GM12874 (cell line): Measurements from ENCODE around the gene MERTK.
A peak's percentile ranks its signal among the peaks of the same experiment; 100 is the strongest.

Source experiments
- TF ChIP-seq, protein P1 (sequence below): IDR thresholded peaks from 2 replicates; pipeline ENCODE4 v1.5.1; 2011; ENCODE audit warnings: low read depth, mild to moderate bottlenecking, control low read depth, low read length, moderate library complexity; ENCODE audit not compliant: insufficient read depth

Gene MERTK

DNA sequence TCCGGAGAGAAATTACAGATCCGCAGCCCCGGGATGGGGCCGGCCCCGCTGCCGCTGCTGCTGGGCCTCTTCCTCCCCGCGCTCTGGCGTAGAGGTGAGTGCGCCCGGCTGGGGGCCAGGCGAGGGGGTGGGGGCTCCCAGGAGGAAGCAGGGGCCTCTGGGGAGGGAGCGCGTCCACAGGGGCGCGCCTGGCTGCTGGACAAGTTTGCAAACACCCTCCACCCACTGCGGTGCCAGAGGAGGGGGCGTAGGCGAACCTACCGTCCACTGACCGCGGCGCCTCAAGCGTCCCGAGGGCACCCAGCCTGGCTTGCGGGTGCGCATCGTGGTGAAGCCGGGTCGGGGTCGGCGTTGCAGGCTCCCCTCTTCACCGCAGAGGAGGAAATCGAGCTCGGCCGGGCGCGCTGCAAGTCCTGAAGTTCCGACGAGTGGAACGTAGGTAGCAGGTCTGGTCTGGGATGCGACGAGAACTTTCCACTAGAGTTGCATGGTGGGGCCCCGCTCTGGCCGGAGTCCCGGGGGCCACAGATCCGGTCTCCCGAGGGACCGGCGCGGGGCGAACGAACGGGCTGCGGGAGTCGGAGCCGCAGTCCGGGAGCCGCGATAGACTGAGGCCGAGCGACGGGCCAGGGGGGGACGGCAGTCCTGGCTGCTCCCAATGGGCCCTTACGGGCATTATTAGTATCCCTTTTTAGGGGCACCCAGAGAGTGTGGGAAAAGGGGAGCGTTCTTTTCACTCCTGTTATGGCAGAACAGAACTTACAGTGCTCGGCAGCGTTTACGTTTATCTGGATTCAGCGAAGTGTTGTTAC is 502 bp downstream of the MERTK start:
- TF ChIP-seq, protein P1, sequence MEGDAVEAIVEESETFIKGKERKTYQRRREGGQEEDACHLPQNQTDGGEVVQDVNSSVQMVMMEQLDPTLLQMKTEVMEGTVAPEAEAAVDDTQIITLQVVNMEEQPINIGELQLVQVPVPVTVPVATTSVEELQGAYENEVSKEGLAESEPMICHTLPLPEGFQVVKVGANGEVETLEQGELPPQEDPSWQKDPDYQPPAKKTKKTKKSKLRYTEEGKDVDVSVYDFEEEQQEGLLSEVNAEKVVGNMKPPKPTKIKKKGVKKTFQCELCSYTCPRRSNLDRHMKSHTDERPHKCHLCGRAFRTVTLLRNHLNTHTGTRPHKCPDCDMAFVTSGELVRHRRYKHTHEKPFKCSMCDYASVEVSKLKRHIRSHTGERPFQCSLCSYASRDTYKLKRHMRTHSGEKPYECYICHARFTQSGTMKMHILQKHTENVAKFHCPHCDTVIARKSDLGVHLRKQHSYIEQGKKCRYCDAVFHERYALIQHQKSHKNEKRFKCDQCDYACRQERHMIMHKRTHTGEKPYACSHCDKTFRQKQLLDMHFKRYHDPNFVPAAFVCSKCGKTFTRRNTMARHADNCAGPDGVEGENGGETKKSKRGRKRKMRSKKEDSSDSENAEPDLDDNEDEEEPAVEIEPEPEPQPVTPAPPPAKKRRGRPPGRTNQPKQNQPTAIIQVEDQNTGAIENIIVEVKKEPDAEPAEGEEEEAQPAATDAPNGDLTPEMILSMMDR, result no peak

DNA sequence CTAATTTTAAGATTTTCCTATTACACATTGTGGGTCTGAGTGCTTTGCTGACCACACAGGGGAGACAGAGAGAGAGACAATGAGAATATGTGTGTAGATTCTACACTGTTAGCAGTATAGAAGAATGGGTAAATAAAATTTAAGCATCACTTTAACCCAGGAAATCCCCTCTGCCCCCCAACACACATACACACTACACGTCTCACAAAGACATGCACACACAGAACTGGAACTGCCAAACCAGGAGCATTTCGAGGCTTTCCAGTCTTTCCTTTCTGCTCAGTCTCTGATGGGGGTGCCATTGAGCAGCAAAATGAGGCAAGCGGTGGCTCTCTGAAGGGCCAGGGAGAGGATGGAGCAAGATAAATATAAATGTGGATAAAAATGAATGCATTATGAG is 2.5 kb downstream of the MERTK start:
- TF ChIP-seq, protein P1, result peak; percentile 36; the same call in 1 of the 2 replicates

DNA sequence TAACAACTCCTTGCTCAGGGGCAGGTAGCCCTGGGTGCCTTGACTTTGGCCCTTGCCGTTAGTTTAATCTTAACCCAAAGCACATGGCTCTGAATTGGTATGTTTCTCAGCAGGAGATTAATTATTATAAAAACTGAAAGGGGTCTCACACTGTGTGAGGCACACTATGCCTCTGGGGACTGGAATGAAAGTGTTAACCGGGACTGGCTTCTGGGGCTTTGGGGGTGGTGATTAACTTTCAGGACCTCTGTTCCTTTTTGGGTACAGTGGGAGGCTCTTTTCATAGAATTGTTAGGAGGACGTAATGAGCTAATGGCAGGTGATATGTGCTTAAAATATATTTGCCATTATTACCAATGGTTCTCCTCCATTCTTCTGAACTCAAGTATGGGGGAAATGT is 5.1 kb downstream of the MERTK start:
- TF ChIP-seq, protein P1, result no peak

DNA sequence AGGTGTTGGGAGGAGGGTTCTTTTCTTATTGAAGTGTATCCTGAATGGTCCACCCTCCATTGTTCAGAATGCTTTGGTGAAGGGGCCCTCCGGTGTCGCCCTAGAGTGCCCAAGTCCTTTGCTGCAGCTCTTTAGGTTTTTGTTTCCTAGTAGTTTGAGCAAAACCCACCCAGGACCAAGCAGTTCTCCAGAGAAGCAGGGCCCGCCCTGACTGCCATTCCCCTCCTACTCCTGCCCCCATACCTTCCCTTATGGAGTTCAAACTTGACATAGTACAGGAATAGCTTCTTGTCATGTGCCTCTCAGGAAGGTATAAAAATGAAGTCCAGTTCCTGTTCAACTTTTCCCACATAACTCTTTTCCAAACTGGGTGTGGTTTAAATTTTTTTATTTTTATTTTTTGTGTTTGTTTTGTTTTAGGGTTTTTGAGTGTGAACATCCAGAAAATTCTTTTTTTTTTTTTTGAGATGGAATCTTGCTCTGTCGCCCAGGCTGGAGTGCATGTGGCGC is 5.6 kb downstream of the MERTK start:
- TF ChIP-seq, protein P1, result no peak

DNA sequence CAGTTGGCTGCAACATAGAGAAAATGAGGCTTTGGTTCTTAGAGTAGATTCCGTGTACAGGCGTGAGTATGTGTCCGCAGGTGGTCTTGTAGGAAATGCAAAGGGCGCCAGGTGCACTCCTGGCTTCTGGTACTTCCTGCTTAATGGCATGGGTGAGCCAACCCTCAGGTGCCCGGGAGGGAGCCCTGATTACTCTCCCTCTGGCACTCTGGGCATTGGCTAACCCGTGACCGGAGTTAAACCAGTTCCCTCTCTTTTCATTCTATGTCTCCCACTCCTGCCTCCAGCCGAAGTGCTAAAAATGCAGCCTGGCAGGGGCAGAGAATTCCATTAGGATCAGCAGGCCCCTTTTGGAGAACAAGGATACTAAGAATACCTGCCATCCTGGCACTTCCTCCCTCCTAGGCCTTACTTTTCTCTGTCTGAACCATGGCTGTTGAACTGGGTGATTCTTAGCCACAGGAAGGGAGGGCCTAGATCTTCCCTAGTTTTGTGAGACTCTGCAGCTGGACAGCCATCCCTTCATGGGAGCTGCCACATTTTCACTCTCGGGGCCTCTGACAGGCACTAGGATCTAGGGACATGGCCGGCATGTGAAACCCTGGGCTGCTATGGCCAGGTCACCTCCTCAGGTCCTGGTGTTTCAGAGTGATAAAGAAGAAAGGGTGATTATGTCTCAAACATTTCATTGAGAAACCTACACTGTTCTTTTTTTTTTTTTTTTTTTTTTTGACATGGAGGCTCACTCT is 6.5 kb downstream of the MERTK start:
- TF ChIP-seq, protein P1, result no peak

DNA sequence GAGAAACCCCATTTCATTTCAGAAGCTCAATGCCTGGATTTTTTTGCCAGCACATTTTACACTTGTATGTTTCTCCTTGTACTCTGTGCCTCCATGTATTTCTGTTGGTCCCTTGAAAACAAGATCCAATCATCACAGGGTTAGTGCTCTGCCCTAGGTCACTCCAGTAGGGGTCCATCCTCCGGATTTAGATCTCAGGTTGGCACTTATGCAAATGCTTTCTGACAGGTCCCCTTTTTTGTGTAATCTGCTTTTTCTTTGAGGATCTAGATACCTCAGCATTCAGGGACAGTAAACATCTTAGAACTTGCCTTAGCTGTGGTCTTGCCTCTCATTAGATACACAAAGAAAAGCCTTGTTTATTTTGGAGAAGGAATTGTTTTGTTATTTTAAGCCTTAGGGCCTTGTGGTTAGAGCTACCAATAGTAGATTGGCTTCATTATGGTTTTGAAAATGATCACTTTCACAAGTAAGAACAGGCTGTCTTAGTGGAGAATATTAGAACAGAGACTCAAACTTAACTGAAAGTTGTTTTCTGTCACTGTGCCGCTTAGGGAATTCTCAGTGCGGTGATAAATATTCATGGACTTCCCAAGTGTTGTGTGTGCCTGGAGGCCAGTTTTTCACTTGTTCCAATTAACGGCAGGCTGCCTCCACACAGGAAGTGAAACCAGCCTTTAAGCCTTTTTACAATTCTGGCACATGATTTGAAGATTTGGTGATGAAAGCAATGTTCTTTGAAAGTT is 7.8 kb downstream of the MERTK start:
- TF ChIP-seq, protein P1, result no peak

DNA sequence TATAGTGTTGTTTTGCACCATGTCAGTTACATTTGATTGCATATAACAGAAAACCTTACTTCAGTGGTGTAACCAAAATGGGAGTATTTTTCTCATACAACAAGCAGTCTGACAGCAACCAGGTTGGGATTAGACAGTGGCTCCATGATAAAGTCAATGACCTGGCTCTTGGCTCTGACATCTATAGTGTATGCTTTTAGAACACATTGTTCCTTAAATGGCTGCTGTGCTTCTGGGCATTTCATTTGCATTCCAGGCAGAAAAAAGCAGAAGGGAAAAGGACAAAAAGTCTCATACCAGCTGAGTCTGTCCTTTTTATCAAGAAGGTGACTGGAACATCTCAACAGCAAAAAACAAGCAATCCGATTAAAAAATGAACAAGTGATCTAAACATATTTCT is 10.2 kb downstream of the MERTK start:
- TF ChIP-seq, protein P1, result no peak
